ENCODE data around the gene SDHB. TPM values are rescaled to one million over a fixed set of nuclear protein-coding genes. Genes with fewer than 3 reads are reported as not detected.

SDHB gene
- total RNA-seq, 1 experiment from 2014 or later = 159 TPM

GRCh38 chr1:17039522-17039921 lies 14.3 kb downstream of the SDHB start:
- ChIA-PET CTCF (no interaction called here), POLR2A (no interaction called here), RAD21 (ENCODE audit: low non-redundant PET in 1 of 2, low total read pairs in 2 of 2, uncharacterized antibody in 2 of 2, unreplicated experiment in 2 of 2) (no interaction called here)
- no TSS peak for BruUV-seq (replicated peaks)
- Histone ChIP-seq H3K4me3 (replicated peaks in 1 of 2; ENCODE audit: low read depth in 1 of 2, low read length in 2 of 2) (no peak overlapping the region), H3K27me3 (ENCODE audit: insufficient read depth, low read length) (no peaks in the 10 kb centered on the region), H3K36me3 (ENCODE audit: control insufficient read depth in 1 of 2, insufficient read depth in 2 of 2, low read length in 2 of 2) (peaks cover 31 to 34% of the 10 kb centered on the region in 2 experiments; a peak in 3 of 4 replicates), H3K9me2 (ENCODE audit: insufficient read depth) (no peaks in the 10 kb centered on the region), H3K79me2 (ENCODE audit: insufficient read depth, low read length) (peaks cover 46% of the 10 kb centered on the region), H3K27ac (ENCODE audit: low read depth, low read length) (no peak overlapping the region), H4K20me1 (ENCODE audit: insufficient read depth) (no peaks in the 10 kb centered on the region), H2AFZ (ENCODE audit: low read depth, low read length, poor library complexity, severe bottlenecking) (no peak overlapping the region), H3K9ac (ENCODE audit: low read length) (no peak overlapping the region), H3K9me3 (ENCODE audit: control insufficient read depth in 1 of 2, insufficient read depth in 1 of 2, low read depth in 1 of 2, low read length in 2 of 2) (no peaks in the 10 kb centered on the region), H3K4me2 (ENCODE audit: low read length) (no peak overlapping the region), H3K4me1 (ENCODE audit: control insufficient read depth in 1 of 2, insufficient read depth in 2 of 2, low read length in 2 of 2) (no peaks in the 10 kb centered on the region)
- ATAC-seq (no peak), DNase-seq (ENCODE audit: low read depth, low spot score) (no peak)
- TF ChIP-seq, protein P1, sequence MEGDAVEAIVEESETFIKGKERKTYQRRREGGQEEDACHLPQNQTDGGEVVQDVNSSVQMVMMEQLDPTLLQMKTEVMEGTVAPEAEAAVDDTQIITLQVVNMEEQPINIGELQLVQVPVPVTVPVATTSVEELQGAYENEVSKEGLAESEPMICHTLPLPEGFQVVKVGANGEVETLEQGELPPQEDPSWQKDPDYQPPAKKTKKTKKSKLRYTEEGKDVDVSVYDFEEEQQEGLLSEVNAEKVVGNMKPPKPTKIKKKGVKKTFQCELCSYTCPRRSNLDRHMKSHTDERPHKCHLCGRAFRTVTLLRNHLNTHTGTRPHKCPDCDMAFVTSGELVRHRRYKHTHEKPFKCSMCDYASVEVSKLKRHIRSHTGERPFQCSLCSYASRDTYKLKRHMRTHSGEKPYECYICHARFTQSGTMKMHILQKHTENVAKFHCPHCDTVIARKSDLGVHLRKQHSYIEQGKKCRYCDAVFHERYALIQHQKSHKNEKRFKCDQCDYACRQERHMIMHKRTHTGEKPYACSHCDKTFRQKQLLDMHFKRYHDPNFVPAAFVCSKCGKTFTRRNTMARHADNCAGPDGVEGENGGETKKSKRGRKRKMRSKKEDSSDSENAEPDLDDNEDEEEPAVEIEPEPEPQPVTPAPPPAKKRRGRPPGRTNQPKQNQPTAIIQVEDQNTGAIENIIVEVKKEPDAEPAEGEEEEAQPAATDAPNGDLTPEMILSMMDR (IDR thresholded peaks at IDR 0.05 in 2 of 3, conservative IDR thresholded peaks at IDR 0.05 in 1 of 3; ENCODE audit: borderline replicate concordance in 1 of 3, insufficient read depth in 1 of 3, low read depth in 2 of 3, low read length in 2 of 3) = no peak
- TF ChIP-seq SRF (IDR thresholded peaks at IDR 0.05; ENCODE audit: low read depth) = no peak
- no peak for TF ChIP-seq POLR2AphosphoS5 (IDR thresholded peaks at IDR 0.05; ENCODE audit: low read depth, low read length)
- no peak for TF ChIP-seq SIN3A (IDR thresholded peaks at IDR 0.05; ENCODE audit: low read depth)
- no peak for TF ChIP-seq EZH2phosphoT487 (IDR thresholded peaks at IDR 0.05; ENCODE audit: borderline replicate concordance)
- TF ChIP-seq, protein P2, sequence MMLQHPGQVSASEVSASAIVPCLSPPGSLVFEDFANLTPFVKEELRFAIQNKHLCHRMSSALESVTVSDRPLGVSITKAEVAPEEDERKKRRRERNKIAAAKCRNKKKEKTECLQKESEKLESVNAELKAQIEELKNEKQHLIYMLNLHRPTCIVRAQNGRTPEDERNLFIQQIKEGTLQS (IDR thresholded peaks at IDR 0.05) = no peak
- TF ChIP-seq RAD21 (IDR thresholded peaks at IDR 0.05; ENCODE audit: low read depth) = no peak
- no peak for TF ChIP-seq MAX (IDR thresholded peaks at IDR 0.05)
- TF ChIP-seq EZH2 (IDR thresholded peaks at IDR 0.05) = no peak
- intact Hi-C loops (cut with micrococcal nuclease) = no loop called here
